ENCODE results near the gene MPV17.

Gene MPV17

DNA sequence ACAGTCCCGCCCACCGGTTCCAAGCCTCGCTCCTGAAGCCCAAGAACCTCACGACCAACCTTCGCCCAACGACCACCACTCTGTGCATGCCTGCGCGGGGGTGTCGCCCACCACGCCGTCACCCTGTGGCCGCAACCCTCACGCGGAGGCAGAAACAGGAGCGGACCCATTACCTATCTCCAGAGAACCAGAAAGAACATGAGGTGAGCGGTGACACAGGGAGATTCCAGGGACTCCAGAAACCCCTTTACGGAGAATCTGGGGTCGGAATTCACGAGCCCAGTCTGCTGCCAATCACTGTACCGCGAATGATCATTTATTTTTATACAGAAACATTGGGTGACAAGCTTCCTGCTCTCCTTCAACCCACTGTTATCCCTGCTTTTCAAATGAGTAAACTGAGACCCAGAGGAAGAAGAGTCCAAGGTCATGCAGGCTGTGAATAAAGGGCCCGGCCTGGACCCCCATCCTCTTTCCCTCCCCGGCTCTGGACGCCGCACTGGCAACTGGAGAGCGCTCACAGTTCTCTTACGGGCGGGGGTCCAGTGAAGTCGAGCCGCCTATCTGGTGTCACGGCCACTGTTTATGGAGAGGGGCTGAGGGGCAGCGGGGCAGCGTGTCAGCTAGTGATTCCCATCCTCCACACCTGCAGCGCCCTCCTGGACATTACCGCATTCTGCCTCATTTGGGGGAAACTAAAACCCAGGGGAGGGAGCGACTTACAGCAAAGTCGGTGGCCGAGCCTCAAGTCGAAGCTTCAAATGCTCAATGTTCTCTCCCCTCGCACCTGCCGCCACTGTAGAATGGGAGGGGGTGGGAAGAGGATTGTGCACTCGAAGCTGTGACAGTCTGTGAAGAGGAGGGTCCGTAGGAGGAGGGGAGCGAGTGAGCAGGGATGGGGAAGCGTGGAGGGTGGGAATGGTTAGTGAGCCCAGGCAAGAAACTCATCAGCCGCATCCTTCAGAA lies 59.3 kb downstream of the MPV17 start:
- no peak for DNase-seq

DNA sequence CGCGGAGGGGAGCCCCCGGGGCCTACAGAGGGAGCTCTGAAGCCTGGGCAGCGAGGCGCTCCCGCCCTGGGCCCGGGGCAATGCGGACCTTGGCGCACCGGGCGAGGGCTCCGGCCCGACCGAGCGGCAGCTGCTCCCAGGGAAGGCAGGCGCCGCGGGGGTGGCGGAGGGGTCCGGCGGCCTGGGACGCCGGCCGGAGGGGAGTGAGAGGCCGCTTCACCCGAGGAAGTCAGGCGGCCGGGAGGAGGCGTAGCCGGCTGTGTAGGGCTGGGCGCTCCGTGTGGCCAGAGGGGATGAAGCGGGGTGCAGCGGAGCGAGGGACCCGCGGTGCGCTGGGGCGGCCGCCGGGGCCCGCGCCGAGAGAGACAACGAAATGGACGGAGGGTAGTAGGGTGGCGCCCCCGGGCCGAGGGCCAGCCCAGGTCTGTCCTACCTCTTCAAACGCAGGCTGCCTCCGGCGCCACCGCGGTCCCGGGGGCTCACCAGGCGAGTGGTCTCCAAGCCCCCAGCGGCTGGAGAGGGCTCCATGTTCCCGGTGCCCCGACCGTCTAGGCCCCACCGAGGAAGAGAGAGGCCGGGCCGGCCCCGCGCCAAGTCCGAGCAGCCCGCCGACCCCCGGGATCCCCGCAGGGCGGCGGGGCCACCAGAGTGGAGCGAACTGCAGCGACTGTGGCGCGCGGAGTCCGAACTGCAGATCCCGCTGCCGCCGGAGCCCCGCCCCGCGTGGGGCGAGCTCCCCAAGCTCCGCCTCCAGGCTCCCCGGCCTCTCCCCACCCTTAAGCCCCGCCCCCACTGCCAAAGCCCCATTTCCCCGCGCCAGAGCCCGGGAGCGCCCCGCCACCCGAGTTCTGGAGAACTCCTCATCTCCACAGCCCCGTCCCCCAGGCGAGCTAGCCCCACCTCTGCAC lies 60.3 kb downstream of the MPV17 start, which contains the start of gene SLC30A3:
TSS of gene SLC30A3 (minus strand) at position 669 of the 908 bp plus-strand sequence. CDS start at position 528, 141 bp downstream.
- peak; percentile 82 for DNase-seq

DNA sequence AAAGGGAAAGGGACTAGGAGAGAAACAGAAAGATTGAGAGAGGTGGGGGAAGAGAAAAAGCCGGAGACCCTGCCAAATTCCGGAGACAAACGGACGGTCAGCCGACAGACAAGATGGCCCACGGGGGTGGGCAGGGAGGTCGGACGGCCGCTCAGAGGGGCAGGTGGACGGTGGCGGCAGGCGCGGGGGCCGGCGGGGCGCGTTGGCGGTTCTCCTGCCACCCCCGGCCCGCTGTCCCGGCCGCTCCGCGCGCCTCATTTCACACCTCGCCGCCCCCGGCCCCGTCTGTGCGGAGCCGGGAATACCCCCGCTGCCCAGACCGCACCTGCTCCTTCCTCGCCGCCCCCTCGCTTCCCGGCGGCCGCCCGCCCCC lies 61.0 kb downstream of the MPV17 start:
- no peak for DNase-seq

DNA sequence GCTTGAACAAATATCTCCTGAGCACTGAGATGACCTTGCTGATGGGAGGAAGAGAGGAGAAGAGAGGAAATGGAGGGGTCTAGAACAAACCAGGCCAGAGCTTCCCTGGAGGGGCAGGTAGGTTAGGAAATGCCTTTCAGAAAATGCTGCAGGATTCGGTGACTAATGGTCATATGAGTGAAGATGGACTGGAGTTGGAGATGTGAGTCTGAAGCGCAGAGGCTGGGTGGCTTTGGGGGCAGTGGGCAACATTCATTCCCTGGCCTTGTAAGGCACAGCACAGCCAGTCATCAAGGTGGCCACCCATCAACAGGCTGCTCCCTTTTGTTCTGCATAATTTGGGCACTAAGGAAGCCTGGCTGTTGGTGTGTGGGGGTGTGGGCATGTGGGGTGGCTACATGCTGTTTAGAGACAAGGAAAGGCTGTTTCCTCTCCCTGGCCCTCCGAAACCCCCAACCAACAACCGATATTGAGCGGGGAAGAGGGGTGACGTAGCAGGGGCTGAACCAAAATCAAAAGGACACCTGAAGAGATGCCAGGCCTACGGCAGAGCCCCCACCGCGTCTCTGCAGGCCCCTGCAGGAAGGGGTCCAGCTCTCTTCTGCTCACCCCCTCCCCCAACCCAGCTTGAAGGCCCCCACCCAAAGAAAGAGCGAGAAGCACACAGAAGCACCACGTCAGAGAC lies 61.5 kb downstream of the MPV17 start:
- no peak for DNase-seq

Data from activated CD8-positive, alpha-beta memory T cell treated with anti-CD3 and anti-CD28 coated beads for 24 hours (primary cell).